DOHH2 (cell line): ENCODE measurements around the gene NOTO.

Experiments used
- H3F3A ChIP-seq: fragments of 200-600 bp; sonication (generic), shearing (Covaris generic); 2 replicates; pipeline ENCODE4 v1.6.0; 2016; ENCODE audit warnings: antibody characterized with exemption, mild to moderate bottlenecking; ENCODE audit not compliant: control insufficient read depth, insufficient read depth
- H3K27ac ChIP-seq: fragments of 200-600 bp; sonication (generic); 2 replicates; pipeline ENCODE4 v1.5.1; 2014; ENCODE audit warnings: low read depth, mild to moderate bottlenecking, low read length, moderate library complexity
- H3K27me3 ChIP-seq: fragments of 200-600 bp; sonication (generic); 2 replicates; pipeline ENCODE4 v1.6.1; 2014; ENCODE audit warnings: mild to moderate bottlenecking, low read length, mixed read lengths; ENCODE audit not compliant: control insufficient read depth
- H3K36me3 ChIP-seq: fragments of 200-600 bp; sonication (generic); 2 replicates; pipeline ENCODE4 v1.6.1; 2014; ENCODE audit warnings: mild to moderate bottlenecking, low read length, moderate library complexity, mixed read lengths; ENCODE audit not compliant: control insufficient read depth
- H3K4me1 ChIP-seq: fragments of 200-600 bp; sonication (generic); 2 replicates; pipeline ENCODE4 v1.6.1; 2014; ENCODE audit warnings: mild to moderate bottlenecking, low read length, mixed read lengths; ENCODE audit not compliant: control insufficient read depth
- H3K4me2 ChIP-seq: fragments of 200-600 bp; sonication (generic); 2 replicates; pipeline ENCODE4 v1.6.0; 2014; ENCODE audit warnings: mild to moderate bottlenecking, low read length, moderate library complexity
- H3K4me3 ChIP-seq: fragments of 200-600 bp; sonication (generic); 2 replicates; pipeline ENCODE4 v1.5.1; 2014; ENCODE audit warnings: mild to moderate bottlenecking, low read length, mixed read lengths
- H3K79me2 ChIP-seq: fragments of 200-600 bp; sonication (generic); 2 replicates; pipeline ENCODE4 v1.6.1; 2014; ENCODE audit warnings: mild to moderate bottlenecking, low read length, mixed read lengths; ENCODE audit not compliant: control insufficient read depth
- H3K9me2 ChIP-seq: fragments of 200-600 bp; sonication (generic); replicated peaks from 2 replicates; pipeline ENCODE4 v1.6.1; 2014; ENCODE audit warnings: mild to moderate bottlenecking, low read length, mixed read lengths; ENCODE audit not compliant: control insufficient read depth
- H3K9me3 ChIP-seq: fragments of 200-600 bp; sonication (generic); 2 replicates; pipeline ENCODE4 v1.6.1; 2014; ENCODE audit warnings: antibody characterized with exemption, low read length, mixed read lengths; ENCODE audit not compliant: control insufficient read depth, insufficient read depth
- H4K20me1 ChIP-seq: fragments of 200-600 bp; sonication (generic); 2 replicates; pipeline ENCODE4 v1.6.0; 2014; ENCODE audit warnings: low read depth, mild to moderate bottlenecking, antibody characterized with exemption, low read length, moderate library complexity; ENCODE audit not compliant: control insufficient read depth, insufficient read depth
- EZH2phosphoT487 ChIP-seq: fragments of 200-600 bp; sonication (generic); IDR thresholded peaks from 2 replicates; pipeline ENCODE4 v1.6.1; 2017; ENCODE audit warnings: borderline replicate concordance, mild to moderate bottlenecking, antibody characterized with exemption, low read length, moderate library complexity, mixed read lengths
- TF ChIP-seq, protein P1 (sequence below): fragments of 200-600 bp; sonication (generic); IDR thresholded peaks from one replicate; pipeline ENCODE4 v1.5.1; 2014; ENCODE audit warnings: antibody characterized with exemption, mild to moderate bottlenecking, low read depth, low read length; ENCODE audit not compliant: poor library complexity, severe bottlenecking

Gene NOTO

DNA sequence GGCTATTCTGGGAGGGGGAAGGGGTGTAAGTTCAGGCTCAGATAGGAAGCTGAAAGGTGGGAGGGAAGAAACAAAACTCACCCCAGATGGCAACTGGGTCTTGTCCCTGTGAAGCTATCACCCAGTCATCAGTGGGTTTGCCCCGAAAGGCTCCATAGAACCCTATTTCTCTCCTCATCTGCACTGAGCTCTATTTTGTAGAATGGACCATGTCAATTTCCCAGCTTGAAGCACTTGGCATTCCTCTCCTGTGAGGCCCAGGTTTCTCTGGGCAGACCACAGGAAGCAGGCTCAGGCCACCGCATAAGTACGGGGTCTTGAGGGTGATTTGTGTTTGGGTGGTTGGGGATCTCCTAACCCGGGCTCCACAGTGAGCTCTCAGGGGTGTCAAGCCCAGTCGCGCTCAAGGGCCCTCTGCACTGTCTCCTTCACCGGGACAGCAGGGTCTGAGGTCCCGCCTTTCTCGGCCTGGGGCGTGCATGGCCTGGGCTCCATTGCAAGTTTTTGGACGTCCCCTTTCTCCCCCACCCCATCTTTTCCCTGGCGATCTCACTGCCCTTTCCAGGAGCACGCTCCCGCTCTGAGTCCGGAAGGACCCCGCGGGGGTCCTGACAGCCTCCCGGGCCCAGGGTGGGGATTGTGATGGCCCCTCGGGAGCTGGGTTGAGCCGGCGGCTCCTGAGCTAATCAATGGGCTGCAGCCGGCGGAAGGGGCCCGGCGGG is 27.3 kb upstream of the NOTO start:
- Histone ChIP-seq H3K79me2 (no peaks in the 10 kb centered on the region), H3F3A (no peaks in the 10 kb centered on the region), H3K27me3 (peaks cover 55% of the 10 kb centered on the region), H3K9me3 (no peaks in the 10 kb centered on the region), H3K36me3 (no peaks in the 10 kb centered on the region), H3K27ac (no peak overlapping the region), H3K9me2 (no peaks in the 10 kb centered on the region), H4K20me1 (0 out of 2 replicates have a peak, but pooled peaks cover 2% of the 10 kb centered on the region), H3K4me1 (peaks cover 22% of the 10 kb centered on the region), H3K4me3 (peak overlapping the region; percentile 6), H3K4me2 (peak overlapping the region; percentile 58)
- TF ChIP-seq, protein P1, sequence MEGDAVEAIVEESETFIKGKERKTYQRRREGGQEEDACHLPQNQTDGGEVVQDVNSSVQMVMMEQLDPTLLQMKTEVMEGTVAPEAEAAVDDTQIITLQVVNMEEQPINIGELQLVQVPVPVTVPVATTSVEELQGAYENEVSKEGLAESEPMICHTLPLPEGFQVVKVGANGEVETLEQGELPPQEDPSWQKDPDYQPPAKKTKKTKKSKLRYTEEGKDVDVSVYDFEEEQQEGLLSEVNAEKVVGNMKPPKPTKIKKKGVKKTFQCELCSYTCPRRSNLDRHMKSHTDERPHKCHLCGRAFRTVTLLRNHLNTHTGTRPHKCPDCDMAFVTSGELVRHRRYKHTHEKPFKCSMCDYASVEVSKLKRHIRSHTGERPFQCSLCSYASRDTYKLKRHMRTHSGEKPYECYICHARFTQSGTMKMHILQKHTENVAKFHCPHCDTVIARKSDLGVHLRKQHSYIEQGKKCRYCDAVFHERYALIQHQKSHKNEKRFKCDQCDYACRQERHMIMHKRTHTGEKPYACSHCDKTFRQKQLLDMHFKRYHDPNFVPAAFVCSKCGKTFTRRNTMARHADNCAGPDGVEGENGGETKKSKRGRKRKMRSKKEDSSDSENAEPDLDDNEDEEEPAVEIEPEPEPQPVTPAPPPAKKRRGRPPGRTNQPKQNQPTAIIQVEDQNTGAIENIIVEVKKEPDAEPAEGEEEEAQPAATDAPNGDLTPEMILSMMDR, result no peak
- peak; percentile 83; the same call in 1 of the 2 replicates for TF ChIP-seq EZH2phosphoT487

DNA sequence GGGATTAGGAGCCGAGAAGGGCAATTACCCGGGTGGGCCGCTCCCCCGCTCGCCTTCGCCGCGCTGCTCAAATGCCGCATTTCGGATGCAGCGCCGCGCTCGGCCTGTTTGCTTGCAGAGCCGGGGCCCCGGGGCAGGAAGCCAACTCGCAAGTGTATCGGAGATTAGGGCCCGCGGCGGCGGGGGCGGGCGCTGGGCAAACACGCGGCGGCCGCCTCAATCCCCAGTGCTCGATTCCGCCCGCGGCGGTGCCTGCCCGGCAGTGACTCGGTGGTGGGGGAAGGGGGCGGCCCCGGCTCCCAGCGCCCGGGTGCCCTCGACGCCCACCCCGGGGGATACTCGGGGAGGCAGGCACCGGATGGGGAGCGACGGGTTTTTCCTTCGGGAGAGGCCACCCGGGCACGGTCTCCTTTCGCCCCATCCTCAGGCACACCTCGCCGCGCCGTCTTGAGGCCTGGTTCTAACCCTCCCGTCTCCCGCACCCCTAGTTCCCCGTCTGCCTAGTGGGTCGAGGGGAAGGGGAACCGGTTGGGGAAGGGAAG is 26.6 kb upstream of the NOTO start:
- peaks cover 55% of the 10 kb centered on the region for H3K27me3 ChIP-seq

DNA sequence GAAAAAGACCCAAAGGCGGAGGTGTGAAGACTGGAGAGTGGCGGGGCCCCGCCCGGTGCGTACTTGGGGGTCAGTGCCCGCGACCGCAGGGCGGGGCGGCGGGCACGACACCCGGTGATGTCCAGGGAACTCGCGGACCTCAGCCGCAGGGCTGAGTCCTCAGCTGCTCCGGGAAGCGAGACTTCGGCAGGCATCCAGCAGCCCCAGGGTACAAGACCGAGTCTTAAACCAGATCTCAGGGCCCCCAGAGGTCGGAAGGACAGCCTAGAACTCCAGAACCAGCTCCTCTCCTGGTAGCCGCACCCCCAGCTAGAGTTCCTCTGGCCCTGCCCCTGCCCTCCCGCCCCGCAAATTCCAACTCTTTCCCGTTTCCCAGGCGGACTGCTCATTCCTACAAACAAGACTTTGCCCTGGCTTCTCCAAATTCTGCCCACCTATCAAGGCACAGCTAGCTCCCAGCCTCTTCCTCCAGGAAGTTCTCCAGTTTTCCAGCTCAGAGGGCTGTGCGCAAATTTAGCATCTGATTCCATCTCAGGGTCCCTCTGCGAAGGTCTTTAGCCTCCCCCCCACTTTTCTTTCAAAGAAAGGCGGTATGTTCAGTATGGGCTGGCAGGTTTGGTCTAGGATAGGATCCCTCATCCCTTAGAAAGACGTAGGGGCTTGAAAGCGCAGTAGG is 26.0 kb upstream of the NOTO start:
- Histone ChIP-seq H3K4me3 (peak overlapping the region; percentile 6; the same call in 1 of the 2 replicates), H3K4me2 (peak overlapping the region; percentile 95), H3K9me2 (no peaks in the 10 kb centered on the region), H3K27ac (no peak overlapping the region), H3K36me3 (no peaks in the 10 kb centered on the region), H3K27me3 (peaks cover 55% of the 10 kb centered on the region), H3K4me1 (peaks cover 22% of the 10 kb centered on the region), H3K9me3 (no peaks in the 10 kb centered on the region), H3K79me2 (no peaks in the 10 kb centered on the region), H4K20me1 (0 out of 2 replicates have a peak, but pooled peaks cover 2% of the 10 kb centered on the region), H3F3A (no peaks in the 10 kb centered on the region)
- TF ChIP-seq, protein P1, result no peak
- TF ChIP-seq EZH2phosphoT487, result peak; percentile 14; the same call in 1 of the 2 replicates

More for the DNA sequence above, 26.6 kb upstream of the NOTO start:
- peak; percentile 9; the same call in 1 of the 2 replicates for TF ChIP-seq EZH2phosphoT487
- TF ChIP-seq, protein P1, result no peak
- Histone ChIP-seq H3K36me3 (no peaks in the 10 kb centered on the region), H3K9me2 (no peaks in the 10 kb centered on the region), H3K27ac (no peak overlapping the region), H3K4me3 (peak overlapping the region; percentile 6), H3K4me1 (peaks cover 22% of the 10 kb centered on the region), H3K4me2 (peak overlapping the region; percentile 58), H3F3A (no peaks in the 10 kb centered on the region), H4K20me1 (0 out of 2 replicates have a peak, but pooled peaks cover 2% of the 10 kb centered on the region), H3K79me2 (no peaks in the 10 kb centered on the region), H3K9me3 (no peaks in the 10 kb centered on the region)
